SK-N-SH treated with all-trans-retinoic acid at 6 μM for 48 hours (cell line): ENCODE data around the gene THEMIS.

Source experiments
- ATAC-seq: fragments of 200-7000 bp; cut with Tn5 transposase; 3 replicates; pipeline ENCODE4 v1.9.1; 2020; ENCODE audit warnings: mild to moderate bottlenecking, moderate library complexity
- ARNTL ChIP-seq: fragments of 450-650 bp; formaldehyde crosslinking; IDR thresholded peaks from 2 replicates; pipeline ENCODE4 v1.5.0; 2020; ENCODE audit warnings: low read depth, mild to moderate bottlenecking, moderate library complexity, borderline replicate concordance
- BACH2 ChIP-seq: fragments of 250-450 bp; sonication (Bioruptor Pico); IDR thresholded peaks from 2 replicates; pipeline ENCODE4 v1.9.0; 2021; ENCODE audit warnings: mild to moderate bottlenecking, borderline replicate concordance
- CSDC2 ChIP-seq: fragments of 250-450 bp; sonication (Bioruptor Pico); IDR thresholded peaks from 2 replicates; pipeline ENCODE4 v1.5.0; 2020; ENCODE audit warnings: mild to moderate bottlenecking, moderate library complexity
- ESRRG ChIP-seq: fragments of 250-450 bp; sonication (Bioruptor Pico); IDR thresholded peaks from 2 replicates; pipeline ENCODE4 v1.6.1; 2021; ENCODE audit warnings: mild to moderate bottlenecking
- GLIS3 ChIP-seq: fragments of 250-450 bp; sonication (Bioruptor Pico); IDR thresholded peaks from 2 replicates; pipeline ENCODE4 v1.5.0; 2020; ENCODE audit warnings: mild to moderate bottlenecking, moderate library complexity
- ISL1 ChIP-seq: fragments of 250-450 bp; sonication (Bioruptor Pico); IDR thresholded peaks from 2 replicates; pipeline ENCODE4 v2.1.2; 2022; ENCODE audit warnings: mild to moderate bottlenecking, moderate library complexity
- OSR1 ChIP-seq: fragments of 250-450 bp; sonication (Bioruptor Pico); IDR thresholded peaks from 2 replicates; pipeline ENCODE4 v1.8.0; 2022; ENCODE audit warnings: moderate library complexity, mild to moderate bottlenecking, inconsistent platforms
- PPARA ChIP-seq: fragments of 250-450 bp; sonication (Bioruptor Pico); IDR thresholded peaks from 2 replicates; pipeline ENCODE4 v1.5.0; 2020; ENCODE audit warnings: mild to moderate bottlenecking, borderline replicate concordance
- RARB ChIP-seq: fragments of 250-450 bp; sonication (Bioruptor Pico); IDR thresholded peaks from 2 replicates; pipeline ENCODE4 v1.8.0; 2021; ENCODE audit warnings: mild to moderate bottlenecking, moderate library complexity
- SNAI2 ChIP-seq: fragments of 250-450 bp; sonication (Bioruptor Pico); IDR thresholded peaks from 2 replicates; pipeline ENCODE4 v1.5.0; 2020; ENCODE audit warnings: mild to moderate bottlenecking, moderate library complexity
- TCF4 ChIP-seq: fragments of 250-450 bp; sonication (Bioruptor Pico); IDR thresholded peaks from 2 replicates; pipeline ENCODE4 v1.8.0; 2021; ENCODE audit warnings: mild to moderate bottlenecking, moderate library complexity, borderline replicate concordance
- TOX ChIP-seq: fragments of 250-450 bp; sonication (Bioruptor Pico); IDR thresholded peaks from 2 replicates; pipeline ENCODE4 v1.8.0; 2021; ENCODE audit warnings: mild to moderate bottlenecking, moderate library complexity, borderline replicate concordance
- ZC3H10 ChIP-seq: fragments of 250-450 bp; sonication (Bioruptor Pico); IDR thresholded peaks from 2 replicates; pipeline ENCODE4 v1.5.1; 2021; ENCODE audit warnings: mild to moderate bottlenecking, moderate library complexity
- ZFP3 ChIP-seq: fragments of 250-450 bp; sonication (Bioruptor Pico); IDR thresholded peaks from 2 replicates; pipeline ENCODE4 v1.5.0; 2020; ENCODE audit warnings: mild to moderate bottlenecking, moderate library complexity
- ZFP30 ChIP-seq: fragments of 450-650 bp; formaldehyde crosslinking; IDR thresholded peaks from 2 replicates; pipeline ENCODE4 v1.5.0; 2022; ENCODE audit warnings: mild to moderate bottlenecking, moderate library complexity
- ZNF565 ChIP-seq: fragments of 450-650 bp; formaldehyde crosslinking; conservative IDR thresholded peaks from 2 replicates; pipeline ENCODE4 v1.5.0; 2020; ENCODE audit warnings: low read depth, mild to moderate bottlenecking, moderate library complexity
- ZNF70 ChIP-seq: fragments of 450-650 bp; formaldehyde crosslinking; IDR thresholded peaks from 2 replicates; pipeline ENCODE4 v1.5.0; 2020; ENCODE audit warnings: mild to moderate bottlenecking, moderate library complexity
- ZNF8 ChIP-seq: fragments of 450-650 bp; formaldehyde crosslinking; IDR thresholded peaks from 2 replicates; pipeline ENCODE4 v1.5.0; 2020; ENCODE audit warnings: mild to moderate bottlenecking, moderate library complexity
- TF ChIP-seq, protein P1 (sequence below): fragments of 250-450 bp; sonication (Bioruptor Pico); IDR thresholded peaks from 2 replicates; pipeline ENCODE4 v1.5.1; 2020; ENCODE audit warnings: low read depth, mild to moderate bottlenecking, moderate library complexity
- TF ChIP-seq, protein P2 (sequence below): fragments of 250-450 bp; sonication (Bioruptor Pico); IDR thresholded peaks from 2 replicates; pipeline ENCODE4 v1.5.0; 2020; ENCODE audit warnings: mild to moderate bottlenecking, moderate library complexity
- TF ChIP-seq, protein P3 (sequence below): fragments of 250-450 bp; sonication (Bioruptor Pico); IDR thresholded peaks from 2 replicates; pipeline ENCODE4 v1.5.1; 2021; ENCODE audit warnings: mild to moderate bottlenecking, moderate library complexity
- TF ChIP-seq, protein P4 (sequence below): fragments of 250-450 bp; sonication (Bioruptor Pico); IDR thresholded peaks from 2 replicates; pipeline ENCODE4 v1.8.0; 2021; ENCODE audit warnings: low read depth, mild to moderate bottlenecking, moderate library complexity, borderline replicate concordance
- TF ChIP-seq, protein P5 (sequence below): fragments of 250-450 bp; sonication (Bioruptor Pico); IDR thresholded peaks from 2 replicates; pipeline ENCODE4 v1.8.0; 2020; ENCODE audit warnings: mild to moderate bottlenecking, moderate library complexity, borderline replicate concordance

The THEMIS gene

DNA sequence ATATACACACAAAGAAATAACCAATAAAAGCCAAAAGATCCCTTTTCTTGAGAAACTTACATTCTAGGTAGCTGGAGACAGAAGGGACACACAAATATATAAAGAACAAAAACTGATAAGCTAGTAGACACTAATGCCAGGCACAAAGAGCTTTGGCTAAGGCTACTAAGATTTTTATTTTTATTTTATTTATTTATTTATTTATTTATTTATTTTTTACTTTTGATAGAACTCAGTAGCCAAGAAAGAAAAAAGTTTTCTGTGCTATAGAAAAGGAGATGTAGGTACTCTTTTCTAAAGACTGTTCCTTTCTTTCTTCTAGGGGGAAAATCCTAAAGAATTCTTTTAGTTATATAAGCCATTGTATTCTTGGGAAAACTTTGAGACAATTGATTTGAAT is 34.1 kb downstream of the THEMIS start (continued):
- no peak for TF ChIP-seq RARB (CRISPR knock-in tag)
- TF ChIP-seq ZNF70: no peak
- no peak for TF ChIP-seq ZNF565

DNA sequence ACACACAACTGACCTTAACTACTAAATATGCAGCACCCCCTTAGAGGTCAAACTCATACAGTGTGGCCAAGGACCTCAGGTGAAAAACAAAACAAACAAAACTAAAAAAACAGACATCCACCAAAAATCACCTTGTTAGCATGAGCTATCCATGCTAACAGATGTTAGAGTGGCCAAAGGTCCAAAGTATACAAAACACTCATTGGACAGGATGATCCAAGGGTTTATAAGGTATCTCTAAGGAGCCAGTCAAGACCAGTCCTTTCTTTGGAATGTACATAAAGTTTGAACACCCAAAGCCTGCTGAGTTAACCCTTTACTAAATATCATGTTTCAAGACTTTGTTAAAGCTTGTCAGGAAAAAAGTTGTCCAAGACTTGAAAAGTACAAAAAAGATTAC is 35.8 kb downstream of the THEMIS start:
- no peak for ATAC-seq
- TF ChIP-seq, protein P1, sequence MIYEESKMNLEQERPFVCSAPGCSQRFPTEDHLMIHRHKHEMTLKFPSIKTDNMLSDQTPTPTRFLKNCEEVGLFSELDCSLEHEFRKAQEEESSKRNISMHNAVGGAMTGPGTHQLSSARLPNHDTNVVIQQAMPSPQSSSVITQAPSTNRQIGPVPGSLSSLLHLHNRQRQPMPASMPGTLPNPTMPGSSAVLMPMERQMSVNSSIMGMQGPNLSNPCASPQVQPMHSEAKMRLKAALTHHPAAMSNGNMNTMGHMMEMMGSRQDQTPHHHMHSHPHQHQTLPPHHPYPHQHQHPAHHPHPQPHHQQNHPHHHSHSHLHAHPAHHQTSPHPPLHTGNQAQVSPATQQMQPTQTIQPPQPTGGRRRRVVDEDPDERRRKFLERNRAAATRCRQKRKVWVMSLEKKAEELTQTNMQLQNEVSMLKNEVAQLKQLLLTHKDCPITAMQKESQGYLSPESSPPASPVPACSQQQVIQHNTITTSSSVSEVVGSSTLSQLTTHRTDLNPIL (CRISPR knock-in tag): no peak
- TF ChIP-seq ZNF70 (no peak), TOX (no peak), BACH2 (no peak), PPARA (CRISPR knock-in tag) (no peak)

DNA sequence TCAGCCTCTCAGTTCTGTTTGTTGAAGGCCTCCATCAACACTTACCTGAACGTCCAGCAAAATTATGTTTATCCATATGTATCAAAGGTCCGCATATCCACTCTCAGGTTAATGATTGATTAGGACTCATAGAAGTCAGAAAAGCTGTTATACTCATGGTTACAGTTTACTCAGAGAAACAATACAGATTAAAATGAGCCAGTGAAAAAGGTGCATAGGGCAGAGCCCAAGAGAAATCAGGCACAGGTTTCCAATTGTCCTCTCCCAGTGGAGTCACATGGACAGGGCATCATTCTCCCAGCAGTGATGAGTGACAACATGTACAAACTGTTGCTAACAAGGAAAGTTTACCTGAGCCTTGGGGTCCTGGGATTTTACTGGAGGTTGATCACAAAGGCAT is 36.2 kb downstream of the THEMIS start:
- TF ChIP-seq SNAI2 (no peak), ZNF565 (no peak), PPARA (CRISPR knock-in tag) (no peak), ZFP30 (CRISPR knock-in tag) (no peak), RARB (CRISPR knock-in tag) (no peak), TOX (no peak), ESRRG (CRISPR knock-in tag) (no peak), OSR1 (no peak), TCF4 (CRISPR knock-in tag) (no peak), ZNF8 (CRISPR knock-in tag) (no peak), ZFP3 (CRISPR knock-in tag) (no peak), ISL1 (no peak)
- TF ChIP-seq, protein P2, sequence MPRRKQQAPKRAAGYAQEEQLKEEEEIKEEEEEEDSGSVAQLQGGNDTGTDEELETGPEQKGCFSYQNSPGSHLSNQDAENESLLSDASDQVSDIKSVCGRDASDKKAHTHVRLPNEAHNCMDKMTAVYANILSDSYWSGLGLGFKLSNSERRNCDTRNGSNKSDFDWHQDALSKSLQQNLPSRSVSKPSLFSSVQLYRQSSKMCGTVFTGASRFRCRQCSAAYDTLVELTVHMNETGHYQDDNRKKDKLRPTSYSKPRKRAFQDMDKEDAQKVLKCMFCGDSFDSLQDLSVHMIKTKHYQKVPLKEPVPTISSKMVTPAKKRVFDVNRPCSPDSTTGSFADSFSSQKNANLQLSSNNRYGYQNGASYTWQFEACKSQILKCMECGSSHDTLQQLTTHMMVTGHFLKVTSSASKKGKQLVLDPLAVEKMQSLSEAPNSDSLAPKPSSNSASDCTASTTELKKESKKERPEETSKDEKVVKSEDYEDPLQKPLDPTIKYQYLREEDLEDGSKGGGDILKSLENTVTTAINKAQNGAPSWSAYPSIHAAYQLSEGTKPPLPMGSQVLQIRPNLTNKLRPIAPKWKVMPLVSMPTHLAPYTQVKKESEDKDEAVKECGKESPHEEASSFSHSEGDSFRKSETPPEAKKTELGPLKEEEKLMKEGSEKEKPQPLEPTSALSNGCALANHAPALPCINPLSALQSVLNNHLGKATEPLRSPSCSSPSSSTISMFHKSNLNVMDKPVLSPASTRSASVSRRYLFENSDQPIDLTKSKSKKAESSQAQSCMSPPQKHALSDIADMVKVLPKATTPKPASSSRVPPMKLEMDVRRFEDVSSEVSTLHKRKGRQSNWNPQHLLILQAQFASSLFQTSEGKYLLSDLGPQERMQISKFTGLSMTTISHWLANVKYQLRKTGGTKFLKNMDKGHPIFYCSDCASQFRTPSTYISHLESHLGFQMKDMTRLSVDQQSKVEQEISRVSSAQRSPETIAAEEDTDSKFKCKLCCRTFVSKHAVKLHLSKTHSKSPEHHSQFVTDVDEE: no peak
- TF ChIP-seq, protein P1 (CRISPR knock-in tag): no peak
- TF ChIP-seq, protein P3, sequence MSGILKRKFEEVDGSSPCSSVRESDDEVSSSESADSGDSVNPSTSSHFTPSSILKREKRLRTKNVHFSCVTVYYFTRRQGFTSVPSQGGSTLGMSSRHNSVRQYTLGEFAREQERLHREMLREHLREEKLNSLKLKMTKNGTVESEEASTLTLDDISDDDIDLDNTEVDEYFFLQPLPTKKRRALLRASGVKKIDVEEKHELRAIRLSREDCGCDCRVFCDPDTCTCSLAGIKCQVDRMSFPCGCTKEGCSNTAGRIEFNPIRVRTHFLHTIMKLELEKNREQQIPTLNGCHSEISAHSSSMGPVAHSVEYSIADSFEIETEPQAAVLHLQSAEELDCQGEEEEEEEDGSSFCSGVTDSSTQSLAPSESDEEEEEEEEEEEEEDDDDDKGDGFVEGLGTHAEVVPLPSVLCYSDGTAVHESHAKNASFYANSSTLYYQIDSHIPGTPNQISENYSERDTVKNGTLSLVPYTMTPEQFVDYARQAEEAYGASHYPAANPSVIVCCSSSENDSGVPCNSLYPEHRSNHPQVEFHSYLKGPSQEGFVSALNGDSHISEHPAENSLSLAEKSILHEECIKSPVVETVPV (CRISPR knock-in tag): no peak
- TF ChIP-seq, all 23 proteins: peak for 0
- ATAC-seq: no peak

DNA sequence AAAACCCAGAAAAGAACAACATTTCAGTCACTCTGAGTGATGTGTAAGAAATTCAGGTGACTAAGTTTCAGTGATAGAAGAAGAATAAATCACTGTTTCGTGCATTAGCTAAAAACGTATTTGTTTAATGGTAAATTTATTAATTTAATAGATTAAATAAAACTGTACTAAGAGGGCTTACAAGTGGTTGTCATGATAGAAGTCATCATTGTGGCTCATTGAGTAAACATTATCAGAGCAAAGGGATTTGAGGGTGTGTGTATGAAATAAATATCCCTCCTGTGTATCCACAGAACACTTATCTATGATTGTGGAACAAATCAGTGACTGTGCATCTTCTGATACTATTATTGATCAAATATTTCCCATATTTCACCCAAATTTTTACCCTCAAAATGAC is 40.1 kb downstream of the THEMIS start:
- TF ChIP-seq ISL1 (no peak), ZFP30 (CRISPR knock-in tag) (no peak), OSR1 (no peak), ZNF565 (no peak), ZFP3 (CRISPR knock-in tag) (no peak), TOX (no peak), ZNF8 (CRISPR knock-in tag) (no peak), BACH2 (no peak), CSDC2 (no peak), ARNTL (CRISPR knock-in tag) (no peak), GLIS3 (CRISPR knock-in tag) (no peak), TCF4 (CRISPR knock-in tag) (no peak), ZNF70 (no peak), ZC3H10 (no peak), RARB (CRISPR knock-in tag) (no peak), PPARA (CRISPR knock-in tag) (no peak)
- TF ChIP-seq, protein P4, sequence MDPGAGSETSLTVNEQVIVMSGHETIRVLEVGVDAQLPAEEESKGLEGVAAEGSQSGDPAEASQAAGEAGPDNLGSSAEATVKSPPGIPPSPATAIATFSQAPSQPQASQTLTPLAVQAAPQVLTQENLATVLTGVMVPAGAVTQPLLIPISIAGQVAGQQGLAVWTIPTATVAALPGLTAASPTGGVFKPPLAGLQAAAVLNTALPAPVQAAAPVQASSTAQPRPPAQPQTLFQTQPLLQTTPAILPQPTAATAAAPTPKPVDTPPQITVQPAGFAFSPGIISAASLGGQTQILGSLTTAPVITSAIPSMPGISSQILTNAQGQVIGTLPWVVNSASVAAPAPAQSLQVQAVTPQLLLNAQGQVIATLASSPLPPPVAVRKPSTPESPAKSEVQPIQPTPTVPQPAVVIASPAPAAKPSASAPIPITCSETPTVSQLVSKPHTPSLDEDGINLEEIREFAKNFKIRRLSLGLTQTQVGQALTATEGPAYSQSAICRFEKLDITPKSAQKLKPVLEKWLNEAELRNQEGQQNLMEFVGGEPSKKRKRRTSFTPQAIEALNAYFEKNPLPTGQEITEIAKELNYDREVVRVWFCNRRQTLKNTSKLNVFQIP (CRISPR knock-in tag): no peak
- TF ChIP-seq, protein P1 (CRISPR knock-in tag): no peak
- TF ChIP-seq, protein P3 (CRISPR knock-in tag): no peak
- TF ChIP-seq, protein P5, sequence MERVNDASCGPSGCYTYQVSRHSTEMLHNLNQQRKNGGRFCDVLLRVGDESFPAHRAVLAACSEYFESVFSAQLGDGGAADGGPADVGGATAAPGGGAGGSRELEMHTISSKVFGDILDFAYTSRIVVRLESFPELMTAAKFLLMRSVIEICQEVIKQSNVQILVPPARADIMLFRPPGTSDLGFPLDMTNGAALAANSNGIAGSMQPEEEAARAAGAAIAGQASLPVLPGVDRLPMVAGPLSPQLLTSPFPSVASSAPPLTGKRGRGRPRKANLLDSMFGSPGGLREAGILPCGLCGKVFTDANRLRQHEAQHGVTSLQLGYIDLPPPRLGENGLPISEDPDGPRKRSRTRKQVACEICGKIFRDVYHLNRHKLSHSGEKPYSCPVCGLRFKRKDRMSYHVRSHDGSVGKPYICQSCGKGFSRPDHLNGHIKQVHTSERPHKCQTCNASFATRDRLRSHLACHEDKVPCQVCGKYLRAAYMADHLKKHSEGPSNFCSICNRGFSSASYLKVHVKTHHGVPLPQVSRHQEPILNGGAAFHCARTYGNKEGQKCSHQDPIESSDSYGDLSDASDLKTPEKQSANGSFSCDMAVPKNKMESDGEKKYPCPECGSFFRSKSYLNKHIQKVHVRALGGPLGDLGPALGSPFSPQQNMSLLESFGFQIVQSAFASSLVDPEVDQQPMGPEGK: no peak
- no peak for ATAC-seq
